GM10266 (cell line): Measurements from ENCODE around the gene XPO4.

Source experiments
- DNase-seq: peaks from one replicate; pipeline ENCODE4 v3.0.0; 2012; ENCODE audit errors: extremely low spot score
- TF ChIP-seq, protein P1 (sequence below): IDR thresholded peaks from 2 replicates; pipeline ENCODE4 v1.5.1; 2012; ENCODE audit warnings: mild to moderate bottlenecking, low read depth; ENCODE audit not compliant: control insufficient read depth, insufficient read depth; ENCODE audit errors: missing control alignments

Gene XPO4

DNA sequence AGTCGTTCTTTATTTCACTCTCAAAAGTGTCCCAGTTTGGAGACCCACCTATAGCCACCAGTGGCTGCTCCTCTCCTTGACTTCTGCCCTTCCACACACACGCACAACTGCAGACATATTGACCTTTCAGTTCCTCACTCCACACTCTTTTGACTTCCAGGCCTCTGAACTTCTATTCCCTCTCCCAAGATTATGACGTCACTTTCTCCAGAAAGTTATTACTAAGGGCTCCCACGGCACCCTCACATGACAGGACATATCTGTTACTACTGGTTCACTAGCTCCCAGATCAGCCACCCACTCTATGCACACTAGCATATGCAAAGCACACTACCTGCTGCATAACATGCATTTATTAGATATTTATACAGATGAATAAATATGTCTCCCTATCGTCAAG is 45.9 kb downstream of the XPO4 start:
- TF ChIP-seq, protein P1, sequence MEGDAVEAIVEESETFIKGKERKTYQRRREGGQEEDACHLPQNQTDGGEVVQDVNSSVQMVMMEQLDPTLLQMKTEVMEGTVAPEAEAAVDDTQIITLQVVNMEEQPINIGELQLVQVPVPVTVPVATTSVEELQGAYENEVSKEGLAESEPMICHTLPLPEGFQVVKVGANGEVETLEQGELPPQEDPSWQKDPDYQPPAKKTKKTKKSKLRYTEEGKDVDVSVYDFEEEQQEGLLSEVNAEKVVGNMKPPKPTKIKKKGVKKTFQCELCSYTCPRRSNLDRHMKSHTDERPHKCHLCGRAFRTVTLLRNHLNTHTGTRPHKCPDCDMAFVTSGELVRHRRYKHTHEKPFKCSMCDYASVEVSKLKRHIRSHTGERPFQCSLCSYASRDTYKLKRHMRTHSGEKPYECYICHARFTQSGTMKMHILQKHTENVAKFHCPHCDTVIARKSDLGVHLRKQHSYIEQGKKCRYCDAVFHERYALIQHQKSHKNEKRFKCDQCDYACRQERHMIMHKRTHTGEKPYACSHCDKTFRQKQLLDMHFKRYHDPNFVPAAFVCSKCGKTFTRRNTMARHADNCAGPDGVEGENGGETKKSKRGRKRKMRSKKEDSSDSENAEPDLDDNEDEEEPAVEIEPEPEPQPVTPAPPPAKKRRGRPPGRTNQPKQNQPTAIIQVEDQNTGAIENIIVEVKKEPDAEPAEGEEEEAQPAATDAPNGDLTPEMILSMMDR = no peak
- no peak for DNase-seq

DNA sequence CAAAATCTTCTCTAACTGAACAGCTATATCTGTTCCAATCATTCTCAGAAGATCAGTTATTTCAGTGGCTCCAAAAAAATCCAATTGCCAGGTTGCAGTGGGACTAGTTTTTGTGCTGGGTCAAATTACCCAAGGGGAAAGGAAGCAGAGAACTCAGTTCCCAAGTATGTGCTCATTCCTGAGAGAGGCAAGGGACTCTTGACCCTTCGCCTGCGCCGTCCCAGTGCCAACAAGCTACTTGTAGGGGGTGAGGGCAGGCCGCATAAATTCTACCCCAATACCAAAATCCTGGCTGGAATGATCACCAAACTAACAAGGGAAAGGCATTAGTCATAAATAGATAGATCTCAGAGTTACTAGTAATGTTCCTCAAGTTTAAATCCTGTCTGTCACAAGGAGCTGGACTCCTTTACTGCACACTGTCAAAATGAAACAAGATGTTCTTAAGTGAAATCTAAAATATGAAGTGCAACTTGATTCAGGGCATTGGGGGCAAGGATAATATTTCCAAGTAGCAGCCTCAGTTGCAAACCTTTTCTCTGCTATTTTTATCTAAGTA is 50.6 kb downstream of the XPO4 start:
- TF ChIP-seq, protein P1 = no peak
- no peak for DNase-seq

- DNase-seq = no peak
- TF ChIP-seq, protein P1 = no peak
These were observed 53.6 kb downstream of the XPO4 start for GRCh38 chr13:20848944-20849343.

- TF ChIP-seq, protein P1 = no peak
- no peak for DNase-seq
These were observed 54.3 kb downstream of the XPO4 start for GRCh38 chr13:20848203-20848602.

DNA sequence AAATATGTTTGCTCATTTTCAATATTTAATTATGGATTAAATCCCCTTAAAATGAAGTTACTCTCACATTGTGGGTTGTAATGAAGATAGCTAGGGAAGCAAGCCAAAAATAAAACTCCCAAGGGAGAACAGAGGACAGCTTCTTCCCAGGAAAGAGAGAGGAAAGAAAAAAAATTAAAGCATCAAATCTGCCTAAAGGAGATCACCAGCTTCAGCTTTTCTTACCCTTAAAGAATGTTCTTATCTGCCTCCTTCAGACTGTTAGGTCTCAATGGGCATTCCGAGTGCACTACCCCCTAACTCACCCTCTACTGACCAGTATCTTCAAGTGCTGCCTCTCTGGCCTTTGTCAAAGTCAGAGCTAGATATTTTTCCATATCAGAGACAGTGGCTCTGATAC is 55.2 kb downstream of the XPO4 start:
- TF ChIP-seq, protein P1 = no peak
- DNase-seq = no peak

DNA sequence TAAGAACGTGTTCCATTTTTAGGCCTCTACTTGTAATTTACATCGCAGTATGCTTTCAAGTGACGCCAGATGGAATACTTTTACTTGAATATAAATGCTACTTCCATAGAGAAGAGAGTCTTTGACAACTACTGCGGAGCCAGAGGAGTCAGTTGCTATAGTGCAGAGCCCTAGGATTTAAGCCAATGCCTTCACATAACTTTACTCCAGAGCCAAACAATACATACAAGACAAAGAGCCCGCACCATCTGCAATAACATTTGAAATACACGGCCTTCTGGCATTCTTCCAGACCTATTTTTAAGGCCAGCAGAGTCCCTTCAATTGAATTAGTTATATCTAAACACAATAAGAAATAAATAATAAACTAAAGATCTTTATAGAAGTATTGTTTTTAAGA is 59.4 kb downstream of the XPO4 start:
- TF ChIP-seq, protein P1 = no peak

DNA sequence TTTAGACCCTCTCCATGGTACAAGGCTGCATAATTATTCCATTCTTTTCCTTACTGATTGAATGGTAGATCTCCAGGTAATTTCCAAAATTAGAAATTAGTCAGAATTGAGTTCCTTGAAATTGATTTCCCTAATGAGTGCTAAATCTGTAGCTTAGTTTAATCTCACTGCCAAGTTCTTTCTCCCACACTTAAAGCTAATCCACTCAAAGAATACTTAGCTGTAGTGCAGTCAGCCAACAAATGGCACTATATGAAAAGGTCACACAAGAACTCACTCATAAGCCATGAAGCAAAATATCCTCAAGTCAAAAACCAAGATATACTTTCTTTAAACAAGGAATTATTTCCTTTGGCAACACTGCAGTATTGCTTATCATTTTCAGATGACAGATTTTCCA is 62.0 kb downstream of the XPO4 start:
- no peak for DNase-seq
- TF ChIP-seq, protein P1 = no peak

More for the DNA sequence above, 59.4 kb downstream of the XPO4 start:
- DNase-seq = no peak
